ENCODE results near the gene H2AZ2. TPM values are rescaled to one million over a fixed set of nuclear protein-coding genes. Genes with fewer than 3 reads are reported as not detected.

Gene H2AZ2
- total RNA-seq, 2 experiments from 2014 or later = 274 to 440 TPM

DNA sequence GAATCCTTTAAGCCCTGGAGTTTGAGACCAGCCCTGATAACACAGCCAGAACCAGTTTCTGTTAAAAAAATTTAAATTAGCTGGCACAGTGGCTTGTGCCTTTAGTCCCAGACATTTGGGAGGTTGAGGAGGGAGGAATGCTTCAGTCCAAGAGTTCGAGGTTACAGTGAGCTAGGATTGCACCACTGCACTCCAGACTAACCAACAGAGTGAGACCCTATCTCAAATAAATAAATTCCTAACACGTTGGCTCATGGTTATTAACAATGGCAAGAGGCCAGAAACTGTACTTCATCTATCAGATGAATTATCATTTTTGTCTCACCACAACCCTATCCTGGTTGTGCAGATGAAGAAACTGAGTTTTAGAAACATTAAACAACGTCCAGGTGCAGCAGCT lies 53.6 kb downstream of the H2AZ2 start:
- intact Hi-C loops (cut with micrococcal nuclease; ENCODE audit: unreplicated experiment) = no loop called here
- H4K20me1 ChIP-seq (ENCODE audit: insufficient read depth, low read length) = peaks cover 17% of the 10 kb centered on the region
- H3K4me3 ChIP-seq (ENCODE audit: low read depth, low read length, poor library complexity, severe bottlenecking) = no peak overlapping the region
- H3K9me3 ChIP-seq (ENCODE audit: low read length) = no peaks in the 10 kb centered on the region
- ChIA-PET CTCF (ENCODE audit: unreplicated experiment) (no interaction called here), POLR2A (interaction anchor here (1.0 kb wide), 1 partner anchor 41 kb away, joined by 4 read pairs; no protein-coding TSS in a partner anchor)
- 0 out of 2 replicates have a peak overlapping the region, but pooled peaks have one; percentile 23 for H3K4me2 ChIP-seq (ENCODE audit: low read length)
- H3K9me2 ChIP-seq (ENCODE audit: insufficient read depth, low read length) = no peaks in the 10 kb centered on the region
- BruUV-seq (replicated peaks) = no TSS peak
- TF ChIP-seq, protein P1, sequence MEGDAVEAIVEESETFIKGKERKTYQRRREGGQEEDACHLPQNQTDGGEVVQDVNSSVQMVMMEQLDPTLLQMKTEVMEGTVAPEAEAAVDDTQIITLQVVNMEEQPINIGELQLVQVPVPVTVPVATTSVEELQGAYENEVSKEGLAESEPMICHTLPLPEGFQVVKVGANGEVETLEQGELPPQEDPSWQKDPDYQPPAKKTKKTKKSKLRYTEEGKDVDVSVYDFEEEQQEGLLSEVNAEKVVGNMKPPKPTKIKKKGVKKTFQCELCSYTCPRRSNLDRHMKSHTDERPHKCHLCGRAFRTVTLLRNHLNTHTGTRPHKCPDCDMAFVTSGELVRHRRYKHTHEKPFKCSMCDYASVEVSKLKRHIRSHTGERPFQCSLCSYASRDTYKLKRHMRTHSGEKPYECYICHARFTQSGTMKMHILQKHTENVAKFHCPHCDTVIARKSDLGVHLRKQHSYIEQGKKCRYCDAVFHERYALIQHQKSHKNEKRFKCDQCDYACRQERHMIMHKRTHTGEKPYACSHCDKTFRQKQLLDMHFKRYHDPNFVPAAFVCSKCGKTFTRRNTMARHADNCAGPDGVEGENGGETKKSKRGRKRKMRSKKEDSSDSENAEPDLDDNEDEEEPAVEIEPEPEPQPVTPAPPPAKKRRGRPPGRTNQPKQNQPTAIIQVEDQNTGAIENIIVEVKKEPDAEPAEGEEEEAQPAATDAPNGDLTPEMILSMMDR (conservative IDR thresholded peaks at IDR 0.05; ENCODE audit: low read length) = no peak
- TF ChIP-seq EZH2phosphoT487 (IDR thresholded peaks at IDR 0.05; ENCODE audit: borderline replicate concordance, low read depth, low read length) = no peak
- H3K79me2 ChIP-seq (ENCODE audit: insufficient read depth, low read depth, low read length) = peaks cover 37% of the 10 kb centered on the region
- no peak overlapping the region for H3K27ac ChIP-seq (ENCODE audit: low read depth, low read length, poor library complexity, severe bottlenecking)
- peaks cover 24% of the 10 kb centered on the region for H3K4me1 ChIP-seq (ENCODE audit: insufficient read depth, low read length, poor library complexity, severe bottlenecking)
- no peak overlapping the region for H2AFZ ChIP-seq (ENCODE audit: low read length)
- H3K36me3 ChIP-seq (ENCODE audit: insufficient read depth, low read length) = peaks cover 27% of the 10 kb centered on the region
- DNase-seq (ENCODE audit: low spot score) = no peak

DNA sequence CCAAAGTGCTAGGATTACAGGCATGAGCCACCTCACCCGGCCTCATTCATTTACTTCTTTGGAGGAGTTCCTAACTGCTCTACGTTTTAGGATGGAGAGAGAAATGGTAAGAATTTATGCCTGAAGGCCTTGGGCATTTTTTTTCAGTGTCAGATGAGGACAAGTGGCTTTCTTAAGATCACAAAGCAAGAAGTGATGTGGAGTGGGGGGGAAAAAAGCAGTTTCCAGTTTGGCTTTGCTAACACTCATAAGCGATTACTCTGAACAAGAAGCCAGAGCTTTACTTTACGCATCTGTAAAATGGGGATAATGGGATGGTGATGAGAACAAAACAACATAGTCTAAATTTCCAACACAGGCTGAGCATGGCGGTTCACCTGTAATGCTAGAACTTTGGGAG lies 54.0 kb downstream of the H2AZ2 start:
- H3K79me2 ChIP-seq (ENCODE audit: insufficient read depth, low read depth, low read length) = peaks cover 32% of the 10 kb centered on the region
- no peaks in the 10 kb centered on the region for H3K9me3 ChIP-seq (ENCODE audit: low read length)
- ChIA-PET POLR2A (interaction anchor here (1.0 kb wide), 1 partner anchor 41 kb away, joined by 3 read pairs; no protein-coding TSS in a partner anchor), CTCF (ENCODE audit: unreplicated experiment) (no interaction called here)
- no peak overlapping the region for H3K4me3 ChIP-seq (ENCODE audit: low read depth, low read length, poor library complexity, severe bottlenecking)
- peaks cover 15% of the 10 kb centered on the region for H4K20me1 ChIP-seq (ENCODE audit: insufficient read depth, low read length)
- intact Hi-C loops (cut with micrococcal nuclease; ENCODE audit: unreplicated experiment) = no loop called here
- no peaks in the 10 kb centered on the region for H3K9me2 ChIP-seq (ENCODE audit: insufficient read depth, low read length)
- no peak overlapping the region for H3K4me2 ChIP-seq (ENCODE audit: low read length)
- BruUV-seq (replicated peaks) = no TSS peak
- H3K27ac ChIP-seq (ENCODE audit: low read depth, low read length, poor library complexity, severe bottlenecking) = no peak overlapping the region
- H3K36me3 ChIP-seq (ENCODE audit: insufficient read depth, low read length) = peaks cover 23% of the 10 kb centered on the region
- H3K4me1 ChIP-seq (ENCODE audit: insufficient read depth, low read length, poor library complexity, severe bottlenecking) = peaks cover 21% of the 10 kb centered on the region
- DNase-seq (ENCODE audit: low spot score) = no peak
- H2AFZ ChIP-seq (ENCODE audit: low read length) = no peak overlapping the region
- no peak for TF ChIP-seq EZH2phosphoT487 (IDR thresholded peaks at IDR 0.05; ENCODE audit: borderline replicate concordance, low read depth, low read length)
- TF ChIP-seq, protein P1 (conservative IDR thresholded peaks at IDR 0.05; ENCODE audit: low read length) = no peak

DNA sequence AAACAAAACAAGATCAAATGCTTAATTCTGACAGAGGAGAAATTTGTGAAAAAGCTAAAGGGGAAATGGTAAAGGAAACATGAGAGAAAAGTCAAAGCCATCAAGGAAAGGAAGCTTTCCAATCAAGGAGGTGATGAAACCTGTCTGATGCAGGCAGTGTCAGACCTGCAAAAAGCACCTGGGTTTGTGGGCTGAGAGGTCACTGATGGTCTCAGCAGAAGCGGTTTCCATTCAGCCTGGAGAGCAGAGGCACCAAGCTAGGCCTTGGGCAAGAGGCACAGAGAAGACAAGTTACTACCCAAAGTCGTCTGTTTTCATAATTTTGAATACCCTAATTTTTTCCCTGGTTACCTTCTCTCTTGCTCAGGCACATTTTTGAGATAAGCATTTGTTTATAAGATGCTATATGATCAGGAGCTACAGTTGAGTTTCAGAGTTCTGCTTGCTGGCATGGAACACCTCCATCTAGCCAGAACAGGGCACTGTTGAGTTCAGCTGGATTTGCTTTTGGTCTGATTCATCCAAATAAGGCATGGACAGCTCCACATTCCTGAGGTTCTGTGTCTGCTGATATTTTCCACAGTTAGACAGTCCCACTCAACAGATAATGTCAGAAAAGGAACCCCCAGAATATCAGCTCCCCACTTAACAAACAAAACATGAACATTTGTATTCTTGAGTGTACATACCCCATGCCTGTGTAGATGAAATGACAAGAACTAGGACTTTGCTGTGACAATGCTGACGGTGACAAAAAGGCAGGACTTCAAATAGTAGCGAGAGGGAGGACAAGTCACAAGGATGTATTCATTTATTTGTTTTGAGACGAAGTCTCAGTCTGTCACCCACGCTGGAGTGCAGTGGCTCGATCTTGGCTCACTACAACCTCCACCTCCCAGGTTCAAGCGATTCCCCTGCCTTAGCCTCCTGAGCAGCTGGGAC lies 56.3 kb downstream of the H2AZ2 start:
- Histone ChIP-seq H3K27ac (ENCODE audit: low read depth, low read length, poor library complexity, severe bottlenecking) (no peak overlapping the region), H2AFZ (ENCODE audit: low read length) (no peak overlapping the region), H3K79me2 (ENCODE audit: insufficient read depth, low read depth, low read length) (peaks cover 9% of the 10 kb centered on the region), H3K36me3 (ENCODE audit: insufficient read depth, low read length) (no peaks in the 10 kb centered on the region), H4K20me1 (ENCODE audit: insufficient read depth, low read length) (no peaks in the 10 kb centered on the region), H3K9me3 (ENCODE audit: low read length) (no peaks in the 10 kb centered on the region), H3K4me2 (ENCODE audit: low read length) (no peak overlapping the region), H3K4me3 (ENCODE audit: low read depth, low read length, poor library complexity, severe bottlenecking) (no peak overlapping the region), H3K9me2 (ENCODE audit: insufficient read depth, low read length) (no peaks in the 10 kb centered on the region), H3K4me1 (ENCODE audit: insufficient read depth, low read length, poor library complexity, severe bottlenecking) (peaks cover 12% of the 10 kb centered on the region)
- CTCF ChIA-PET (ENCODE audit: unreplicated experiment) = no interaction called here
- no TSS peak for BruUV-seq (replicated peaks)
- intact Hi-C loops (cut with micrococcal nuclease; ENCODE audit: unreplicated experiment) = no loop called here
- no peak for TF ChIP-seq EZH2phosphoT487 (IDR thresholded peaks at IDR 0.05; ENCODE audit: borderline replicate concordance, low read depth, low read length)
- no peak for DNase-seq (ENCODE audit: low spot score)
- POLR2A ChIA-PET = interaction anchor here (0.6 to 1.2 kb wide), 2 partner anchors 17 to 18 kb away, joined by 3 read pairs; no protein-coding TSS in a partner anchor
